SK-N-SH treated with all-trans-retinoic acid at 6 μM for 48 hours (cell line): ENCODE results near the gene GAST.
"Not testable (repeated sequence)": the region's sequence is repeated elsewhere in the genome, so short reads cannot be mapped to it uniquely, and the experiment has no call there.

ENCODE experiments used
- ATAC-seq: fragments of 200-7000 bp; cut with Tn5 transposase; 3 replicates; pipeline ENCODE4 v1.9.1; 2020; ENCODE audit warnings: mild to moderate bottlenecking, moderate library complexity
- ARNTL ChIP-seq: fragments of 450-650 bp; formaldehyde crosslinking; IDR thresholded peaks from 2 replicates; pipeline ENCODE4 v1.5.0; 2020; ENCODE audit warnings: low read depth, mild to moderate bottlenecking, moderate library complexity, borderline replicate concordance
- BACH2 ChIP-seq: fragments of 250-450 bp; sonication (Bioruptor Pico); IDR thresholded peaks from 2 replicates; pipeline ENCODE4 v1.9.0; 2021; ENCODE audit warnings: mild to moderate bottlenecking, borderline replicate concordance
- CREB5 ChIP-seq: fragments of 250-450 bp; sonication (Bioruptor Pico); IDR thresholded peaks from 2 replicates; pipeline ENCODE4 v1.5.1; 2020; ENCODE audit warnings: low read depth, mild to moderate bottlenecking, moderate library complexity
- CSDC2 ChIP-seq: fragments of 250-450 bp; sonication (Bioruptor Pico); IDR thresholded peaks from 2 replicates; pipeline ENCODE4 v1.5.0; 2020; ENCODE audit warnings: mild to moderate bottlenecking, moderate library complexity
- CSRNP3 ChIP-seq: fragments of 250-450 bp; sonication (Bioruptor Pico); IDR thresholded peaks from 2 replicates; pipeline ENCODE4 v1.5.1; 2021; ENCODE audit warnings: mild to moderate bottlenecking, moderate library complexity
- ESRRG ChIP-seq: fragments of 250-450 bp; sonication (Bioruptor Pico); IDR thresholded peaks from 2 replicates; pipeline ENCODE4 v1.6.1; 2021; ENCODE audit warnings: mild to moderate bottlenecking
- GLIS3 ChIP-seq: fragments of 250-450 bp; sonication (Bioruptor Pico); IDR thresholded peaks from 2 replicates; pipeline ENCODE4 v1.5.0; 2020; ENCODE audit warnings: mild to moderate bottlenecking, moderate library complexity
- ISL1 ChIP-seq: fragments of 250-450 bp; sonication (Bioruptor Pico); IDR thresholded peaks from 2 replicates; pipeline ENCODE4 v2.1.2; 2022; ENCODE audit warnings: mild to moderate bottlenecking, moderate library complexity
- OSR1 ChIP-seq: fragments of 250-450 bp; sonication (Bioruptor Pico); IDR thresholded peaks from 2 replicates; pipeline ENCODE4 v1.8.0; 2022; ENCODE audit warnings: moderate library complexity, mild to moderate bottlenecking, inconsistent platforms
- POU6F1 ChIP-seq: fragments of 250-450 bp; sonication (Bioruptor Pico); IDR thresholded peaks from 2 replicates; pipeline ENCODE4 v1.8.0; 2021; ENCODE audit warnings: low read depth, mild to moderate bottlenecking, moderate library complexity, borderline replicate concordance
- PPARA ChIP-seq: fragments of 250-450 bp; sonication (Bioruptor Pico); IDR thresholded peaks from 2 replicates; pipeline ENCODE4 v1.5.0; 2020; ENCODE audit warnings: mild to moderate bottlenecking, borderline replicate concordance
- RARB ChIP-seq: fragments of 250-450 bp; sonication (Bioruptor Pico); IDR thresholded peaks from 2 replicates; pipeline ENCODE4 v1.8.0; 2021; ENCODE audit warnings: mild to moderate bottlenecking, moderate library complexity
- SNAI2 ChIP-seq: fragments of 250-450 bp; sonication (Bioruptor Pico); IDR thresholded peaks from 2 replicates; pipeline ENCODE4 v1.5.0; 2020; ENCODE audit warnings: mild to moderate bottlenecking, moderate library complexity
- TCF4 ChIP-seq: fragments of 250-450 bp; sonication (Bioruptor Pico); IDR thresholded peaks from 2 replicates; pipeline ENCODE4 v1.8.0; 2021; ENCODE audit warnings: mild to moderate bottlenecking, moderate library complexity, borderline replicate concordance
- TOX ChIP-seq: fragments of 250-450 bp; sonication (Bioruptor Pico); IDR thresholded peaks from 2 replicates; pipeline ENCODE4 v1.8.0; 2021; ENCODE audit warnings: mild to moderate bottlenecking, moderate library complexity, borderline replicate concordance
- ZC3H10 ChIP-seq: fragments of 250-450 bp; sonication (Bioruptor Pico); IDR thresholded peaks from 2 replicates; pipeline ENCODE4 v1.5.1; 2021; ENCODE audit warnings: mild to moderate bottlenecking, moderate library complexity
- ZFP3 ChIP-seq: fragments of 250-450 bp; sonication (Bioruptor Pico); IDR thresholded peaks from 2 replicates; pipeline ENCODE4 v1.5.0; 2020; ENCODE audit warnings: mild to moderate bottlenecking, moderate library complexity
- ZFP30 ChIP-seq: fragments of 450-650 bp; formaldehyde crosslinking; IDR thresholded peaks from 2 replicates; pipeline ENCODE4 v1.5.0; 2022; ENCODE audit warnings: mild to moderate bottlenecking, moderate library complexity
- ZNF565 ChIP-seq: fragments of 450-650 bp; formaldehyde crosslinking; conservative IDR thresholded peaks from 2 replicates; pipeline ENCODE4 v1.5.0; 2020; ENCODE audit warnings: low read depth, mild to moderate bottlenecking, moderate library complexity
- ZNF70 ChIP-seq: fragments of 450-650 bp; formaldehyde crosslinking; IDR thresholded peaks from 2 replicates; pipeline ENCODE4 v1.5.0; 2020; ENCODE audit warnings: mild to moderate bottlenecking, moderate library complexity
- ZNF8 ChIP-seq: fragments of 450-650 bp; formaldehyde crosslinking; IDR thresholded peaks from 2 replicates; pipeline ENCODE4 v1.5.0; 2020; ENCODE audit warnings: mild to moderate bottlenecking, moderate library complexity
- TF ChIP-seq, protein P1 (sequence below): fragments of 250-450 bp; sonication (Bioruptor Pico); IDR thresholded peaks from 2 replicates; pipeline ENCODE4 v1.8.0; 2020; ENCODE audit warnings: mild to moderate bottlenecking, moderate library complexity, borderline replicate concordance

The GAST gene

DNA sequence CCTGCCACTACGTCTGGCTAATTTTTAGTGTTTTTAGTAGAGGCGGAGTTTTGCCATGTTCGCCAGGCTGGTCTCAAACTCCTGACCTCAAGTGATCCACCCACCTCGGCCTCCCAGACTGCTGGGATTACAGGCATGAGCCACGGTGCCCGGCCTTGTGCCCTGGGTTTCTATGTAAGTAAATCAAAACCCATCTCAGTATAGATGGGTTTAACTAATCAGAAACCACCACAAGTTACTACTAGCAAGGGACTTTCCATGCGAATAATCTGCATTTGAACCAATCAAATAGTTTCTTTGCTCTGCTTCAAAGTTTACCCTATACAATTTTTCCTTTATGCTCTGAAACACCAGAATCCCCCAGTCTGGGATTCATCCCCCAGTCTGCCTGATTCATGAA, 40.0 kb upstream of the GAST start:
- ATAC-seq = no peak
- TF ChIP-seq POU6F1 (no peak), RARB (no peak), ZC3H10 (CRISPR knock-in tag) (no peak), ESRRG (CRISPR knock-in tag) (no peak)

DNA sequence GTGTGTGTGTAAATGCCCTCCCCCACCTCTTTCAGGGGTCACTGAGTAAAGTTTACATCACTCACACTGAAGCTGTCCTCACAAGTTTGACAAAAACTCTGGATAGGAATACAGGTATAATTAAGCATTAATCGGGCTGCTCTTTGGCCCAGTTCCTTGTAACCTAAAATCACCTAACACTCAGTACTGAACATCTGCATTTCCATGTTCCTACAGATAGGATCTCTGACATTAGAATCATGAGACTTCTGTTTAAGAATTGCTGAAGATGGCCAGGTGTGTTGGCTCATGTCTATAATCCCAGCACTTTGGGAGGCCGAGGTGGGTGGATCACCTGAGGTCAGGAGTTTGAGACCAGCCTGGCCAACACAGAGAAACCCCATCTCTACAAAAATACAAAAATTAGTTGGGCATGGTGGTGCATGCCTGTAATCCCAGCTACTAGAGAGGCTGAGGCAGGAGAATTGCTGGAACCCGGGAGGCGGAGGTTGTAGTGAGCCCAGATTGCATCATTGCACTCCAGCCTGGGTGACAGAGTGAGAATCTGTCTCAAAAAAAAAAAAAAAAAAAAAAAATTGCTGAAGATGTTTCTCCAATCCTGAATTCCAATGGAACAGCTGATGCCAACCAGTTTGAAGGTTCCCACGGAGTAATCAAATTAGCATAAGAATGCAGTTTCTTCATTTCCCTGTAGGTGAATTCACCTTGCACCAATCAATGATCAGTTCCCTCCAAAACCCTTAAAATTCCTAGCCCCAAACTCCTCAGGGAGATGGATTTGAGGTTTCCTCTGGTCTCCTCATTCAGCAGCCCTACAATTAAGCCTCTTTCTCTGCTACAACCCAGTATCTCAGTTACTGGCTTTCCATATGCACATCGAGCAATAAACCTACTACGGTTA, 36.7 kb upstream of the GAST start:
- ATAC-seq = not testable (repeated sequence)

- TF ChIP-seq PPARA (CRISPR knock-in tag) (no peak), ESRRG (CRISPR knock-in tag) (no peak), ZNF565 (CRISPR knock-in tag) (no peak), GLIS3 (CRISPR knock-in tag) (no peak), ZFP30 (CRISPR knock-in tag) (no peak), CREB5 (no peak), RARB (no peak), CSRNP3 (CRISPR knock-in tag) (no peak), CSDC2 (CRISPR knock-in tag) (no peak), ISL1 (CRISPR knock-in tag) (no peak), ZNF70 (no peak), ZNF8 (no peak), ARNTL (CRISPR knock-in tag) (no peak), BACH2 (CRISPR knock-in tag) (no peak), TCF4 (CRISPR knock-in tag) (no peak), OSR1 (no peak)
- TF ChIP-seq, protein P1, sequence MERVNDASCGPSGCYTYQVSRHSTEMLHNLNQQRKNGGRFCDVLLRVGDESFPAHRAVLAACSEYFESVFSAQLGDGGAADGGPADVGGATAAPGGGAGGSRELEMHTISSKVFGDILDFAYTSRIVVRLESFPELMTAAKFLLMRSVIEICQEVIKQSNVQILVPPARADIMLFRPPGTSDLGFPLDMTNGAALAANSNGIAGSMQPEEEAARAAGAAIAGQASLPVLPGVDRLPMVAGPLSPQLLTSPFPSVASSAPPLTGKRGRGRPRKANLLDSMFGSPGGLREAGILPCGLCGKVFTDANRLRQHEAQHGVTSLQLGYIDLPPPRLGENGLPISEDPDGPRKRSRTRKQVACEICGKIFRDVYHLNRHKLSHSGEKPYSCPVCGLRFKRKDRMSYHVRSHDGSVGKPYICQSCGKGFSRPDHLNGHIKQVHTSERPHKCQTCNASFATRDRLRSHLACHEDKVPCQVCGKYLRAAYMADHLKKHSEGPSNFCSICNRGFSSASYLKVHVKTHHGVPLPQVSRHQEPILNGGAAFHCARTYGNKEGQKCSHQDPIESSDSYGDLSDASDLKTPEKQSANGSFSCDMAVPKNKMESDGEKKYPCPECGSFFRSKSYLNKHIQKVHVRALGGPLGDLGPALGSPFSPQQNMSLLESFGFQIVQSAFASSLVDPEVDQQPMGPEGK = no peak
- ATAC-seq = no peak
Measured at GRCh38 chr17:41676058-41676419, 36.1 kb upstream of the GAST start.

GRCh38 chr17:41678411-41678906, 33.7 kb upstream of the GAST start:
- peak; percentile 34 for ATAC-seq
- TF ChIP-seq TOX (CRISPR knock-in tag) (peak; percentile 71), ZC3H10 (CRISPR knock-in tag) (0 out of 2 replicates have a peak, but pooled peaks have one; percentile 13), PPARA (CRISPR knock-in tag) (no peak), ARNTL (CRISPR knock-in tag) (no peak), ZNF8 (no peak), RARB (peak; percentile 72), SNAI2 (CRISPR knock-in tag) (no peak), CSRNP3 (CRISPR knock-in tag) (no peak), ZFP3 (CRISPR knock-in tag) (peak; percentile 26; the same call in 1 of the 2 replicates)
- TF ChIP-seq, protein P1 = peak; percentile 57; the same call in 1 of the 2 replicates
- TF ChIP-seq, all 23 proteins: peak for 5
